ENCODE data around the gene BTBD9. TPM values are rescaled to one million over a fixed set of nuclear protein-coding genes. Genes with fewer than 3 reads are reported as not detected.

Gene BTBD9
- total RNA-seq, 1 donor from 2014 or later: 4.5 TPM

DNA sequence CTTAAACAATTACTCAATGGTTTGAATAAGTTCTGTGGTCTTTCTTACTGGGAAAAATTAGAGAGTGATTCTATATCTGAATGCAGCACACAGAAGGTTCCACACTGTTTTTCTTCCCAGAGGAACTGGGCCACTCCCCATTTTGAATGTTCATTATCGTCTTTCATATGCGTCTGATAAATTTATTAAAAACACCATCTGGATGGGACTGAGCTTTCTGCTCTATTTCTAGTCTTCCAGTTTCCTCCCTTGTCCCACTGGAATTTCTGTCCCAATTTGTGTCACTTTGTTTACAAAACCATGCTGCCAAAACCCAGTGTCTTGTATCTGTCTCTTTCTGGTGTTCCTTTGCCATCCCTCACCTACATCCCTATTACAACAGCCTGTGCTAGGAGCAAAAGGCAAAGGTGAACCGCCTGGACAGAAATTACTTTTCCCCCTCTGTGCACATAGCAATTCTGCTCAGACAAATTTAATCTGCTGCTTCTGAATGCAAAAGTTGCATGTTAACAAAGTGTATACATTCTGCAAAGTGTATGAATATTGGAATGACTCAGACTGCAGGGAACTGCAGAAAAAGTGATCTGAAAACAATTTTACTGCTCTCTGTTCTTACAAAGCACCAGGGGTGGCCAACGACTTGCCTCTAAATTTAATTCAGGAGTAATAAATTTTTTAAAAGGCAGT lies 333.6 kb downstream of the BTBD9 start:
- H3K27me3 ChIP-seq (ENCODE audit: control insufficient read depth, insufficient read depth, low read length): no peaks in the 10 kb centered on the region
- no peak for FAIRE-seq
- no peak for DNase-seq (ENCODE audit: low read depth)
- no peak overlapping the region for H3K4me3 ChIP-seq (ENCODE audit: low read depth, low read length)
- no peaks in the 10 kb centered on the region for H3K36me3 ChIP-seq (ENCODE audit: control insufficient read depth, insufficient read depth, low read length)
- TF ChIP-seq, protein P1, sequence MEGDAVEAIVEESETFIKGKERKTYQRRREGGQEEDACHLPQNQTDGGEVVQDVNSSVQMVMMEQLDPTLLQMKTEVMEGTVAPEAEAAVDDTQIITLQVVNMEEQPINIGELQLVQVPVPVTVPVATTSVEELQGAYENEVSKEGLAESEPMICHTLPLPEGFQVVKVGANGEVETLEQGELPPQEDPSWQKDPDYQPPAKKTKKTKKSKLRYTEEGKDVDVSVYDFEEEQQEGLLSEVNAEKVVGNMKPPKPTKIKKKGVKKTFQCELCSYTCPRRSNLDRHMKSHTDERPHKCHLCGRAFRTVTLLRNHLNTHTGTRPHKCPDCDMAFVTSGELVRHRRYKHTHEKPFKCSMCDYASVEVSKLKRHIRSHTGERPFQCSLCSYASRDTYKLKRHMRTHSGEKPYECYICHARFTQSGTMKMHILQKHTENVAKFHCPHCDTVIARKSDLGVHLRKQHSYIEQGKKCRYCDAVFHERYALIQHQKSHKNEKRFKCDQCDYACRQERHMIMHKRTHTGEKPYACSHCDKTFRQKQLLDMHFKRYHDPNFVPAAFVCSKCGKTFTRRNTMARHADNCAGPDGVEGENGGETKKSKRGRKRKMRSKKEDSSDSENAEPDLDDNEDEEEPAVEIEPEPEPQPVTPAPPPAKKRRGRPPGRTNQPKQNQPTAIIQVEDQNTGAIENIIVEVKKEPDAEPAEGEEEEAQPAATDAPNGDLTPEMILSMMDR (IDR thresholded peaks at IDR 0.05; ENCODE audit: insufficient read depth, low read length, severe bottlenecking): no peak

DNA sequence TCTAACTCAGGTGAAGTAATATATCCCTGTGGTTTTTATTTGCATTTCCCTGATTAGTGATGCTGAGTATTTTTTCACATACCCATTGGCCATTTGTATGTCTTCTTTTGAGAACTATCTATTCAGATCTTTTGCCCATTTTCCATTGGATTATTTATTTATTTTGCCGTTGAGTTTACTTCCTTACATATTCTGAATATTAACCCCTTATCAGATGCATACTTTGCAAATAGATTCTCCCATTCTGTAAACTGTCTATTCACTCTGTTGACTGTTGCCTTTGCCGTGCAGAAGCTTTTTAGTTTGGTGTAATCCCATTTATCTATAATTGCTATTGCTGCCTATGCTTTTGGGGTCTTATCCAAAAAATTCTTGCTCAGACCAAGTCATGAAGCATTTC lies 336.9 kb downstream of the BTBD9 start:
- Histone ChIP-seq H3K27me3 (ENCODE audit: control insufficient read depth, insufficient read depth, low read length) (no peaks in the 10 kb centered on the region), H3K4me3 (ENCODE audit: low read depth, low read length) (no peak overlapping the region), H3K36me3 (ENCODE audit: control insufficient read depth, insufficient read depth, low read length) (no peaks in the 10 kb centered on the region)
- DNase-seq (ENCODE audit: low read depth) (no peak), FAIRE-seq (no peak)
- TF ChIP-seq, protein P1 (IDR thresholded peaks at IDR 0.05; ENCODE audit: insufficient read depth, low read length, severe bottlenecking): no peak

DNA sequence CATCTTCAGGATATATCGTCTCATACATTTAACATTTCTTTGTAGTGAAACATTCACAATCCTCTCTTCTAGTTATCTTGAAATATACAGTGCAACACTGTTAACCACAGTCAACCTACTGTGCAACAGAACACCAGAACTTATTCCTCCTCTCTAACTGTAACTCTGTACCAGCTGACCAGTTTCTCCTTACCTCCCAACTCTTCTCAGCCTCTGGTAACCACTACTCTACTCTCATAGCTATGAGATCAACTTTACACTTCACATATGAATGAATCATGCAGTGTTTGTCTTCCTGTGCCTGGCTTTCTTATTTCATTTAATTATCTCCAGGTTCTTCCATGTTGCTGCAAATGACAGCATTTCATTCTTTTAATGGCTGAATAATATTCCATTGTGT lies 337.6 kb downstream of the BTBD9 start:
- DNase-seq (ENCODE audit: low read depth) (peak; percentile 10), FAIRE-seq (no peak)
- TF ChIP-seq, protein P1 (IDR thresholded peaks at IDR 0.05; ENCODE audit: insufficient read depth, low read length, severe bottlenecking): no peak

DNA sequence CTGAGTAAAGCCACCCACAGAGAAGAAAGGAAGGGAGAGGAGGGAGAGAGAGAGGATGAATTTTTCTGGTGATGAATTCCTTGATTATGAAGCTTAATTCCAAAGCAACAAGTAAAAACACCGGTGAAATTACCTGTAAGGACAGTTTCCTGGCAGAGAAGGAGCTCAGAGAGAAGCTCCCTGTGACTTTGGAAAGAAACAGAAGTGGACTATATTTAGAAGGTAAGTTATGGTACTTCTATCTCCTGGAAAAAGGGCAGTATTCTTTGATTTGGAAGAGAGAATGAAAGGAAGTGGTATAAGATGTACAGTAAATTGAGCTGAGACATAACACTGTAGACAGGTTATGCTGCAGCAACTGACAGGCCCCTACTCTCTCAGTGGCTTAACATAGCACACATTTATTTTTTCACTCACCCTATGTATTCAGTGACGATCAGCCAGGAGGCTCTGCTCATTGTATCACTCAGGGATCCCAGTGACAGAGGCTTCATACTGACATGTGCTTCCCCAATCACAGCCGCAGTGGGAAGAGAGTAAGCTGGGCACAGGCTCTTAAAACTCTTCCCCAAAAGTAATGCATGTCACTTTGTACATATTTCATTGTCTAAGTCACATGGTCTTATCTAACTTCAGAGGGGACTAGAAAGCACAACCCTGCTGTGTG lies 349.5 kb downstream of the BTBD9 start:
- DNase-seq (ENCODE audit: low read depth) (no peak), FAIRE-seq (no peak)
- TF ChIP-seq, protein P1 (IDR thresholded peaks at IDR 0.05; ENCODE audit: insufficient read depth, low read length, severe bottlenecking): no peak
- Histone ChIP-seq H3K36me3 (ENCODE audit: control insufficient read depth, insufficient read depth, low read length) (no peaks in the 10 kb centered on the region), H3K4me3 (ENCODE audit: low read depth, low read length) (no peak overlapping the region), H3K27me3 (ENCODE audit: control insufficient read depth, insufficient read depth, low read length) (no peaks in the 10 kb centered on the region)

More for the DNA sequence above, 337.6 kb downstream of the BTBD9 start:
- Histone ChIP-seq H3K27me3 (ENCODE audit: control insufficient read depth, insufficient read depth, low read length) (no peaks in the 10 kb centered on the region), H3K36me3 (ENCODE audit: control insufficient read depth, insufficient read depth, low read length) (no peaks in the 10 kb centered on the region), H3K4me3 (ENCODE audit: low read depth, low read length) (no peak overlapping the region)

DNA sequence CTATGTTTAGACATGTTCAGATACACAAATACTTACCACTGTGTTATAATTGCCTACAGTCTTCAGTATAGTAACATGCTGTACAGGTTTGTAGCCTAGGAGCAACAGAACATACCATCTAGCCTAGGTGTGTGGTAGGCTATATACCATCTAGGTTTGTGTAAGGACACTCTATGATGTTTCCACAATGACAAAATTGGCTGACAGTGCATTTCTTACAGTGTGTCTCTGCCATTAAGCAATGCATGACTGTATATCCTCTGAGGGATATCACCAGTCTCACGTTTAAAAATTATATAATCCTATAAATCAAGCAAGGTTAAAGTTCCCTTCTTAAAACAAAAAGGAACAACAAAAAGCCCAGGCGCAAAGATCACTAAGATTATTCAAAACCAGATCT lies 352.2 kb downstream of the BTBD9 start:
- TF ChIP-seq, protein P1 (IDR thresholded peaks at IDR 0.05; ENCODE audit: insufficient read depth, low read length, severe bottlenecking): no peak
- no peak for FAIRE-seq

More for the DNA sequence above, 352.2 kb downstream of the BTBD9 start:
- DNase-seq (ENCODE audit: low read depth): no peak
- Histone ChIP-seq H3K27me3 (ENCODE audit: control insufficient read depth, insufficient read depth, low read length) (no peaks in the 10 kb centered on the region), H3K36me3 (ENCODE audit: control insufficient read depth, insufficient read depth, low read length) (no peaks in the 10 kb centered on the region), H3K4me3 (ENCODE audit: low read depth, low read length) (no peak overlapping the region)

Measured in bronchial epithelial cell (primary cell).